HEK293T (cell line): ENCODE results near the gene PLEKHG4.

Source experiments
- BHLHE40 ChIP-seq: fragments of 450-650 bp; IDR thresholded peaks from 2 replicates; pipeline ENCODE4 v1.6.1; 2016; ENCODE audit warnings: mild to moderate bottlenecking, moderate library complexity, borderline replicate concordance
- FOXM1 ChIP-seq: fragments of 450-650 bp; IDR thresholded peaks from 2 replicates; pipeline ENCODE4 v1.6.1; 2017; ENCODE audit warnings: mild to moderate bottlenecking, borderline replicate concordance
- L3MBTL2 ChIP-seq: fragments of 450-650 bp; conservative IDR thresholded peaks from 2 replicates; pipeline ENCODE4 v1.6.1; 2016; ENCODE audit warnings: mild to moderate bottlenecking
- SP1 ChIP-seq: fragments of 450-650 bp; IDR thresholded peaks from 2 replicates; pipeline ENCODE4 v1.6.1; 2017
- SUZ12 ChIP-seq: fragments of 450-650 bp; IDR thresholded peaks from 2 replicates; pipeline ENCODE4 v1.6.1; 2016; ENCODE audit warnings: mild to moderate bottlenecking

GRCh38 chr16:67299269-67299668 lies 19.9 kb downstream of the PLEKHG4 start:
- TF ChIP-seq L3MBTL2 (no peak), SUZ12 (no peak), BHLHE40 (no peak), FOXM1 (no peak), SP1 (no peak)
